Caco-2 (cell line): ENCODE results near the gene PLPP7. TPM values are rescaled to one million over a fixed set of nuclear protein-coding genes. Genes with fewer than 3 reads are reported as not detected.

Source experiments
- BruUV-seq: library from RNA; stranded (reverse); fragments of 400-500 nt; replicated peaks from 2 replicates; lab custom pipeline; 2021; lab: Mats Ljungman, UMichigan
- CTCF ChIA-PET: fragments of 300-600 bp; sonication (Branson Sonifier 250); formaldehyde crosslinking; loops from one replicate; lab custom pipeline; 2022; ENCODE audit warnings: antibody characterized with exemption; lab: Charles Lee
- POLR2A ChIA-PET: fragments of 300-600 bp; sonication (Branson Sonifier 250); formaldehyde crosslinking; loops from one replicate; lab custom pipeline; 2022; ENCODE audit warnings: antibody characterized with exemption; lab: Charles Lee
- DNase-seq, 2 experiments: peaks; one replicate each; pipeline versions ENCODE4 v3.0.0 to v3.0.0-alpha.2; 2020 to 2022
- H3K27me3 ChIP-seq: replicated peaks from 2 replicates; pipeline ENCODE4 v1.6.0; 2011; ENCODE audit warnings: low read length; ENCODE audit not compliant: control insufficient read depth, insufficient read depth
- H3K36me3 ChIP-seq: 2 replicates; pipeline ENCODE4 v1.5.1; 2011; ENCODE audit warnings: low read length; ENCODE audit not compliant: control insufficient read depth, insufficient read depth
- H3K4me1 ChIP-seq: fragments of 250-450 bp; sonication (Bioruptor Pico); 2 replicates; pipeline ENCODE4 v1.5.1; 2020; ENCODE audit warnings: mild to moderate bottlenecking
- H3K4me3 ChIP-seq: 2 replicates; pipeline ENCODE4 v1.5.1; 2011; ENCODE audit warnings: low read depth, mild to moderate bottlenecking, control low read depth, low read length
- H3K9me3 ChIP-seq: fragments of 250-450 bp; sonication (Bioruptor Pico); 2 replicates; pipeline ENCODE4 v1.5.1; 2020; ENCODE audit warnings: mild to moderate bottlenecking, moderate library complexity
- H3K27ac Mint-ChIP-seq: one replicate; pipeline ENCODE4 v1.8.0; 2022; ENCODE audit warnings: mixed read lengths; ENCODE audit not compliant: unreplicated experiment
- H3K27me3 Mint-ChIP-seq: one replicate; pipeline ENCODE4 v1.8.0; 2022; ENCODE audit warnings: mixed read lengths; ENCODE audit not compliant: insufficient read depth, unreplicated experiment
- H3K36me3 Mint-ChIP-seq: one replicate; pipeline ENCODE4 v1.8.0; 2022; ENCODE audit warnings: mild to moderate bottlenecking, mixed read lengths; ENCODE audit not compliant: insufficient read depth, unreplicated experiment
- H3K4me1 Mint-ChIP-seq: one replicate; pipeline ENCODE4 v1.8.0; 2022; ENCODE audit warnings: low read depth, mixed read lengths; ENCODE audit not compliant: unreplicated experiment
- H3K4me3 Mint-ChIP-seq: one replicate; pipeline ENCODE4 v1.8.0; 2022; ENCODE audit warnings: mild to moderate bottlenecking, moderate library complexity, mixed read lengths; ENCODE audit not compliant: unreplicated experiment
- H3K9me3 Mint-ChIP-seq: one replicate; pipeline ENCODE4 v1.8.0; 2022; ENCODE audit warnings: mixed read lengths; ENCODE audit not compliant: unreplicated experiment
- intact Hi-C: fragments of 100-400 bp; cut with micrococcal nuclease; formaldehyde crosslinking; loops from one replicate; pipeline ENCODE4 v1.10.0; 2022; ENCODE audit not compliant: unreplicated experiment
- total RNA-seq: library from RNA; stranded (reverse); gene quantifications from 2 replicates; pipeline ENCODE4 v1.2.3, GENCODE V29; 2022
- TF ChIP-seq, protein P1 (sequence below), 2 experiments: fragments of 200-600 bp in 1 of 2; IDR thresholded peaks; 1 replicate in 1 of 2; 2 replicates in 1 of 2; pipeline versions ENCODE4 v1.5.1 to v1.8.0; 2011 to 2022; ENCODE audit warnings: antibody characterized with exemption in 1 of 2, control low read depth in 1 of 2, inconsistent platforms in 1 of 2, low read depth in 1 of 2, low read length in 1 of 2, mild to moderate bottlenecking in 1 of 2, moderate library complexity in 1 of 2; ENCODE audit not compliant: insufficient read depth in 1 of 2, severe bottlenecking in 1 of 2, unreplicated experiment in 1 of 2

PLPP7 gene
- total RNA-seq, 1 experiment from 2014 or later, result 0.11 TPM

DNA sequence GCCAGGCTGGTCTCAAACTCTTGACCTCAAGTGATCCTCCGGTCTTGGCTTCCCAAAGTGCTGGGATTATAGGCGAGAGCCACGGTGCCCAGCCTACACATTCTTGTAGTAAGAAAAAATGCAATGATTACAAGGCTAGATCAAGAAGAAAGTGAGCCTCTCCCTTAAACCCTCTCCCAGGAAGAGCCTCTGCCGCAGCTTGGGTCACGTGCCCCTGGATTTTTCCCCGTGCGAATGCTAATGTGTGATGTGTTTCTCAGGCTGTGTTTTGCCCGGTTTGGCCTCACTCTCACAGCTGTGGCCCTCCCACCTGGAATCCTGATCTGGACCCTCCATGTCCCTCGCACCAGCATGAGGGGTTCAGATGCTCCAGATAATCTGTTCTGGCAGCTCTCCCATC is 6.9 kb downstream of the PLPP7 start:
- Mint-ChIP-seq H3K27me3 (no peaks in the 10 kb centered on the region), H3K36me3 (no peaks in the 10 kb centered on the region), H3K4me1 (no peaks in the 10 kb centered on the region), H3K4me3 (no peak overlapping the region), H3K27ac (no peak overlapping the region), H3K9me3 (no peaks in the 10 kb centered on the region)
- ChIA-PET CTCF (interaction anchor here (0.7 kb wide), 1 partner anchor 400 kb away, joined by 4 read pairs; no protein-coding TSS in a partner anchor), POLR2A (no interaction called here)
- no peaks in the 10 kb centered on the region for H3K9me3 ChIP-seq
- TF ChIP-seq, protein P1, sequence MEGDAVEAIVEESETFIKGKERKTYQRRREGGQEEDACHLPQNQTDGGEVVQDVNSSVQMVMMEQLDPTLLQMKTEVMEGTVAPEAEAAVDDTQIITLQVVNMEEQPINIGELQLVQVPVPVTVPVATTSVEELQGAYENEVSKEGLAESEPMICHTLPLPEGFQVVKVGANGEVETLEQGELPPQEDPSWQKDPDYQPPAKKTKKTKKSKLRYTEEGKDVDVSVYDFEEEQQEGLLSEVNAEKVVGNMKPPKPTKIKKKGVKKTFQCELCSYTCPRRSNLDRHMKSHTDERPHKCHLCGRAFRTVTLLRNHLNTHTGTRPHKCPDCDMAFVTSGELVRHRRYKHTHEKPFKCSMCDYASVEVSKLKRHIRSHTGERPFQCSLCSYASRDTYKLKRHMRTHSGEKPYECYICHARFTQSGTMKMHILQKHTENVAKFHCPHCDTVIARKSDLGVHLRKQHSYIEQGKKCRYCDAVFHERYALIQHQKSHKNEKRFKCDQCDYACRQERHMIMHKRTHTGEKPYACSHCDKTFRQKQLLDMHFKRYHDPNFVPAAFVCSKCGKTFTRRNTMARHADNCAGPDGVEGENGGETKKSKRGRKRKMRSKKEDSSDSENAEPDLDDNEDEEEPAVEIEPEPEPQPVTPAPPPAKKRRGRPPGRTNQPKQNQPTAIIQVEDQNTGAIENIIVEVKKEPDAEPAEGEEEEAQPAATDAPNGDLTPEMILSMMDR (IDR thresholded peaks at IDR 0.05; ENCODE audit: insufficient read depth in 1 of 2, low read depth in 1 of 2, low read length in 1 of 2, severe bottlenecking in 1 of 2, unreplicated experiment in 1 of 2), result no peak
- H3K4me1 ChIP-seq, result no peaks in the 10 kb centered on the region
- BruUV-seq, result no TSS peak
- intact Hi-C loops, result no loop called here
- no peak for DNase-seq
- no peak overlapping the region for H3K4me3 ChIP-seq
- no peaks in the 10 kb centered on the region for H3K27me3 ChIP-seq
- no peaks in the 10 kb centered on the region for H3K36me3 ChIP-seq

GRCh38 chr9:131296906-131297500 is 7.5 kb downstream of the PLPP7 start:
- Histone ChIP-seq H3K4me3 (no peak overlapping the region), H3K36me3 (no peaks in the 10 kb centered on the region), H3K4me1 (no peaks in the 10 kb centered on the region), H3K27me3 (no peaks in the 10 kb centered on the region), H3K9me3 (no peaks in the 10 kb centered on the region)
- Mint-ChIP-seq H3K4me3 (no peak overlapping the region), H3K27me3 (no peaks in the 10 kb centered on the region), H3K27ac (no peak overlapping the region), H3K36me3 (no peaks in the 10 kb centered on the region), H3K4me1 (no peaks in the 10 kb centered on the region), H3K9me3 (no peaks in the 10 kb centered on the region)
- intact Hi-C loops, result no loop called here
- POLR2A ChIA-PET, result no interaction called here
- no peak for DNase-seq
- TF ChIP-seq, protein P1 (IDR thresholded peaks at IDR 0.05; ENCODE audit: insufficient read depth in 1 of 2, low read depth in 1 of 2, low read length in 1 of 2, severe bottlenecking in 1 of 2, unreplicated experiment in 1 of 2), result no peak
- BruUV-seq, result no TSS peak
- CTCF ChIA-PET, result interaction anchor here (0.6 to 1.0 kb wide), 3 partner anchors 39 to 399 kb away, joined by 3 to 4 read pairs (median 3); no protein-coding TSS in a partner anchor

DNA sequence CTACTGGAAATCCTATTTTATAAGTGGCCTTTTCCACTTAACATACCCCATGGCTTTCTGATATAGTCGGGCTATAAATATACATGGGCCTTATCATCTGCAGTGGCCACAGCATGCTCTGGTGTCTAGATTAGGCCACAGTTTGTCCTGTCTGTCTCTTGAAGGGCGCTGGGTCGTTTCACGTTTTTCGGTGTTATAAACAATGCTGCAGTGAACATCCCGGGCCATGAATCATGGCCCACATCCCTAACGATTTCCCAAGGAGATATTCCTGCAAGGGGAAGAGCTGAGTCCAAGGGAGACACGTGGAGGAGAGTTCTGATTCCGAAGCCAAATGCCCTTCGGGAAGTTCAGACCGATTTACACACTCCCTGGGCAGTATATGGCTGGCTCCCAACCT is 8.4 kb downstream of the PLPP7 start:
- H3K9me3 ChIP-seq, result no peaks in the 10 kb centered on the region
- Mint-ChIP-seq H3K4me3 (no peak overlapping the region), H3K27me3 (no peaks in the 10 kb centered on the region), H3K27ac (no peak overlapping the region), H3K36me3 (no peaks in the 10 kb centered on the region), H3K9me3 (no peaks in the 10 kb centered on the region), H3K4me1 (no peaks in the 10 kb centered on the region)
- H3K27me3 ChIP-seq, result no peaks in the 10 kb centered on the region
- H3K36me3 ChIP-seq, result no peaks in the 10 kb centered on the region
- no peak for DNase-seq
- CTCF ChIA-PET, result interaction anchor here (1.0 kb wide), 1 partner anchor 38 kb away, joined by 3 read pairs; no protein-coding TSS in a partner anchor
- TF ChIP-seq, protein P1 (IDR thresholded peaks at IDR 0.05; ENCODE audit: insufficient read depth in 1 of 2, low read depth in 1 of 2, low read length in 1 of 2, severe bottlenecking in 1 of 2, unreplicated experiment in 1 of 2), result no peak
- BruUV-seq, result no TSS peak
- no peaks in the 10 kb centered on the region for H3K4me1 ChIP-seq
- intact Hi-C loops, result no loop called here
- POLR2A ChIA-PET, result no interaction called here
- no peak overlapping the region for H3K4me3 ChIP-seq
